ENCODE measurements around the gene MRPS26. TPM values are rescaled to one million over a fixed set of nuclear protein-coding genes. Genes with fewer than 3 reads are reported as not detected.

Gene MRPS26
- total and polyA plus RNA-seq, 10 of the 15 experiments (the other 5 are each of a cell fraction or from before 2014, with no cell fraction given), result 3.9 to 95.3 (median 46.5) TPM

DNA sequence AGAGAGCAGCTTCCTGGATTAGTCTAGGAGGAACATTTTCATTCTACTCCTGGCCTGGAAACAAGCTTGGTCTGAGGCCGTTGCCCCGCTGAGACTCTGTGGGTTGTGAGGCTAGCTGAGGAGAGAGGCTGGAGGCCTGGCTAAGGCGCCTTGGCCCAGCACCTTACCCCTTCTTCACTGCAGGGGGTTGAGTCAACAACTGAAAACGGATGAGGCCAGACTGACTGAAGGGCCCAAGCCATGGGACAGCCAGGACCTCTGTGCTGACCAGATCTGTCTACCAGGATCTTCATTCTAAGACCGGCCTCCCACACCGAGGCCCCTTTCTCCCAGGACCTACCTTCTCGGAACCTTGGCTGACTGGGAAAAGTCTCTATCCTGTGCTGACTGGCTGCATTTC lies 42.2 kb downstream of the MRPS26 start:
- no peak overlapping the region for H3K4me2 ChIP-seq (ENCODE audit: control insufficient read depth, insufficient read depth)
- ChIA-PET SMC1A (ENCODE audit: uncharacterized antibody, unreplicated experiment) (no interaction called here), RAD21 (ENCODE audit: unreplicated experiment) (no interaction called here), CTCF (interaction anchor here (1.1 kb wide), 1 partner anchor 19 kb away, joined by 3 read pairs; no protein-coding TSS in a partner anchor), POLR2A (interaction anchor here (0.5 kb wide), 1 partner anchor 499 kb away, joined by 4 read pairs; no protein-coding TSS in a partner anchor)
- H3K27ac ChIP-seq (ENCODE audit: control insufficient read depth, insufficient read depth), result no peak overlapping the region
- in situ Hi-C loops (cut with MboI), result no loop called here
- H4K20me1 ChIP-seq (ENCODE audit: control insufficient read depth, insufficient read depth), result no peaks in the 10 kb centered on the region
- H3K4me3 ChIP-seq, result no peak overlapping the region
- no peak overlapping the region for H3K9ac ChIP-seq (ENCODE audit: control insufficient read depth, insufficient read depth, low read length)
- DNase-seq (ENCODE audit: low read depth, low spot score), result no peak
- H3K36me3 ChIP-seq (ENCODE audit: control insufficient read depth in 2 of 2, insufficient read depth in 2 of 2, low read length in 1 of 2), result no peaks in the 10 kb centered on the region
- no peak for ATAC-seq
- no peaks in the 10 kb centered on the region for H3K79me2 ChIP-seq (ENCODE audit: control insufficient read depth, insufficient read depth, low read length)
- H3K4me1 ChIP-seq (ENCODE audit: control insufficient read depth, insufficient read depth, low read length), result no peaks in the 10 kb centered on the region
- no peak for FAIRE-seq
- BruUV-seq (replicated peaks), result no TSS peak
- 62% methylated on average over 7 of the region's 7 CpGs for WGBS (ENCODE audit: insufficient coverage, insufficient replicate concordance, low lambda C conversion rate, missing lambda C conversion rate)
- H3K9me3 ChIP-seq (replicated peaks; ENCODE audit: control insufficient read depth, insufficient read depth, low read length), result no peaks in the 10 kb centered on the region
- intact Hi-C loops (cut with micrococcal nuclease; ENCODE audit: unreplicated experiment), result no loop called here
- H3K27me3 ChIP-seq (replicated peaks in 1 of 2; ENCODE audit: control insufficient read depth in 2 of 2, insufficient read depth in 2 of 2, low read length in 1 of 2), result peaks cover 11 to 17% of the 10 kb centered on the region in 2 experiments
- TF ChIP-seq RAD21 (IDR thresholded peaks at IDR 0.05; ENCODE audit: insufficient read depth, low read depth, low read length) (no peak), CTCF (IDR thresholded peaks at IDR 0.05 in 2 of 3, conservative IDR thresholded peaks at IDR 0.05 in 1 of 3; ENCODE audit: control insufficient read depth in 2 of 3, extremely low read depth in 1 of 3, insufficient read depth in 1 of 3, low read depth in 3 of 3, low read length in 3 of 3) (no peak), ZZZ3 (IDR thresholded peaks at IDR 0.05; ENCODE audit: control insufficient read depth, insufficient read length, low read depth) (no peak), PKNOX1 (IDR thresholded peaks at IDR 0.05) (no peak), BCL11A (IDR thresholded peaks at IDR 0.05; ENCODE audit: low read depth, low read length) (no peak)
- no peak overlapping the region for H2AFZ ChIP-seq (ENCODE audit: control insufficient read depth, low read depth, low read length)

Data from GM12878 (cell line).